ENCODE results near the gene FCER2.

The FCER2 gene

GRCh38 chr19:7718668-7719067 lies 16.7 kb upstream of the FCER2 start:
- Histone ChIP-seq H2AFZ (ENCODE audit: low read depth, low read length) (no peak overlapping the region; the same call in 1 of the 2 replicates), H4K20me1 (ENCODE audit: insufficient read depth, low read length) (no peaks in the 10 kb centered on the region), H3K4me3 (ENCODE audit: low read depth in 1 of 2, low read length in 2 of 2) (no peak overlapping the region), H3K79me2 (ENCODE audit: insufficient read depth, low read length) (no peaks in the 10 kb centered on the region), H3K36me3 (ENCODE audit: insufficient read depth, low read length) (no peaks in the 10 kb centered on the region), H3K4me1 (ENCODE audit: insufficient read depth, low read length) (no peaks in the 10 kb centered on the region; the same call in 1 of the 2 replicates), H3K9me3 (ENCODE audit: insufficient read depth, low read length, severe bottlenecking) (no peaks in the 10 kb centered on the region), H3K4me2 (ENCODE audit: insufficient read depth, low read length) (no peak overlapping the region), H3K27ac (ENCODE audit: low read length) (no peak overlapping the region), H3K27me3 (ENCODE audit: insufficient read depth, low read length, poor library complexity) (no peaks in the 10 kb centered on the region), H3K9ac (ENCODE audit: low read depth, low read length) (no peak overlapping the region)
- TF ChIP-seq EZH2 (IDR thresholded peaks at IDR 0.05; ENCODE audit: borderline replicate concordance, low read depth, low read length, severe bottlenecking) (no peak), CTCF (IDR thresholded peaks at IDR 0.05; ENCODE audit: borderline replicate concordance, extremely low read depth, low read length, poor library complexity, severe bottlenecking) (no peak)
- DNase-seq (no peak), ATAC-seq (ENCODE audit: insufficient read depth, low read depth) (no peak)

- no peak for ATAC-seq (ENCODE audit: insufficient read depth, low read depth)
- H3K4me1 ChIP-seq (ENCODE audit: insufficient read depth, low read length): no peaks in the 10 kb centered on the region; the same call in 1 of the 2 replicates
Observed at GRCh38 chr19:7716762-7717161, 14.8 kb upstream of the FCER2 start.

GRCh38 chr19:7715671-7716070 lies 13.7 kb upstream of the FCER2 start:
- Histone ChIP-seq H4K20me1 (ENCODE audit: insufficient read depth, low read length) (no peaks in the 10 kb centered on the region), H3K4me1 (ENCODE audit: insufficient read depth, low read length) (no peaks in the 10 kb centered on the region; the same call in 1 of the 2 replicates), H3K9ac (ENCODE audit: low read depth, low read length) (no peak overlapping the region), H3K4me2 (ENCODE audit: insufficient read depth, low read length) (no peak overlapping the region), H2AFZ (ENCODE audit: low read depth, low read length) (no peak overlapping the region), H3K36me3 (ENCODE audit: insufficient read depth, low read length) (no peaks in the 10 kb centered on the region), H3K9me3 (ENCODE audit: insufficient read depth, low read length, severe bottlenecking) (no peaks in the 10 kb centered on the region), H3K27ac (ENCODE audit: low read length) (no peak overlapping the region), H3K79me2 (ENCODE audit: insufficient read depth, low read length) (no peaks in the 10 kb centered on the region), H3K4me3 (ENCODE audit: low read depth in 1 of 2, low read length in 2 of 2) (no peak overlapping the region), H3K27me3 (ENCODE audit: insufficient read depth, low read length, poor library complexity) (no peaks in the 10 kb centered on the region)
- DNase-seq (no peak), ATAC-seq (ENCODE audit: insufficient read depth, low read depth) (no peak)
- TF ChIP-seq EZH2 (IDR thresholded peaks at IDR 0.05; ENCODE audit: borderline replicate concordance, low read depth, low read length, severe bottlenecking): no peak
- no peak for TF ChIP-seq CTCF (IDR thresholded peaks at IDR 0.05; ENCODE audit: borderline replicate concordance, extremely low read depth, low read length, poor library complexity, severe bottlenecking)

More at GRCh38 chr19:7716762-7717161, 14.8 kb upstream of the FCER2 start:
- Histone ChIP-seq H3K79me2 (ENCODE audit: insufficient read depth, low read length) (no peaks in the 10 kb centered on the region), H3K27me3 (ENCODE audit: insufficient read depth, low read length, poor library complexity) (no peaks in the 10 kb centered on the region), H3K4me2 (ENCODE audit: insufficient read depth, low read length) (no peak overlapping the region), H3K27ac (ENCODE audit: low read length) (no peak overlapping the region), H2AFZ (ENCODE audit: low read depth, low read length) (no peak overlapping the region), H3K4me3 (ENCODE audit: low read depth in 1 of 2, low read length in 2 of 2) (no peak overlapping the region), H3K9ac (ENCODE audit: low read depth, low read length) (no peak overlapping the region), H4K20me1 (ENCODE audit: insufficient read depth, low read length) (no peaks in the 10 kb centered on the region), H3K36me3 (ENCODE audit: insufficient read depth, low read length) (no peaks in the 10 kb centered on the region), H3K9me3 (ENCODE audit: insufficient read depth, low read length, severe bottlenecking) (no peaks in the 10 kb centered on the region)
- TF ChIP-seq CTCF (IDR thresholded peaks at IDR 0.05; ENCODE audit: borderline replicate concordance, extremely low read depth, low read length, poor library complexity, severe bottlenecking): no peak
- no peak for TF ChIP-seq EZH2 (IDR thresholded peaks at IDR 0.05; ENCODE audit: borderline replicate concordance, low read depth, low read length, severe bottlenecking)
- DNase-seq: no peak

- DNase-seq: no peak
- TF ChIP-seq EZH2 (IDR thresholded peaks at IDR 0.05; ENCODE audit: borderline replicate concordance, low read depth, low read length, severe bottlenecking) (no peak), CTCF (IDR thresholded peaks at IDR 0.05; ENCODE audit: borderline replicate concordance, extremely low read depth, low read length, poor library complexity, severe bottlenecking) (no peak)
- H3K4me2 ChIP-seq (ENCODE audit: insufficient read depth, low read length): no peak overlapping the region
Observed at GRCh38 chr19:7710616-7711015, 8.7 kb upstream of the FCER2 start.

More at GRCh38 chr19:7710616-7711015, 8.7 kb upstream of the FCER2 start:
- H3K4me1 ChIP-seq (ENCODE audit: insufficient read depth, low read length): no peaks in the 10 kb centered on the region
- no peaks in the 10 kb centered on the region for H4K20me1 ChIP-seq (ENCODE audit: insufficient read depth, low read length)
- H3K9ac ChIP-seq (ENCODE audit: low read depth, low read length): no peak overlapping the region
- H3K9me3 ChIP-seq (ENCODE audit: insufficient read depth, low read length, severe bottlenecking): no peaks in the 10 kb centered on the region
- no peaks in the 10 kb centered on the region for H3K79me2 ChIP-seq (ENCODE audit: insufficient read depth, low read length)
- ATAC-seq (ENCODE audit: insufficient read depth, low read depth): no peak
- no peak overlapping the region for H3K27ac ChIP-seq (ENCODE audit: low read length)
- H2AFZ ChIP-seq (ENCODE audit: low read depth, low read length): no peak overlapping the region
- H3K4me3 ChIP-seq (ENCODE audit: low read depth in 1 of 2, low read length in 2 of 2): no peak overlapping the region
- H3K27me3 ChIP-seq (ENCODE audit: insufficient read depth, low read length, poor library complexity): no peaks in the 10 kb centered on the region
- no peaks in the 10 kb centered on the region for H3K36me3 ChIP-seq (ENCODE audit: insufficient read depth, low read length)
